Stomach (tissue), 9 donors: ENCODE data around the gene PYGO2. TPM values are rescaled to one million over a fixed set of nuclear protein-coding genes. Genes with fewer than 3 reads are reported as not detected.

ENCODE experiments used
- DNase-seq, 2 donors: peaks; one replicate each; pipeline versions ENCODE4 v3.0.0 to v3.0.0-alpha.2; 2013 to 2019
- H3K27ac ChIP-seq, 5 donors: fragments of 200-600 bp in 4 of 5; sonication (generic) in 4 of 5; one replicate each; pipeline ENCODE4 v1.5.1; 2013 to 2019; ENCODE audit warnings: mild to moderate bottlenecking in 1 of 5, moderate library complexity in 1 of 5
- H3K27me3 ChIP-seq, 3 donors: fragments of 200-600 bp; sonication (generic); one replicate each; pipeline ENCODE4 v1.5.1; 2017 to 2019; ENCODE audit warnings: mixed run types in 1 of 3
- H3K36me3 ChIP-seq, 4 donors: fragments of 200-600 bp; sonication (generic); 1 replicate in 3 of 4; 2 replicates in 1 of 4; pipeline ENCODE4 v1.5.1; 2016 to 2019
- H3K4me1 ChIP-seq, 4 donors: fragments of 200-600 bp; sonication (generic); one replicate each; pipeline ENCODE4 v1.5.1; 2016 to 2019
- H3K4me3 ChIP-seq, 4 donors: fragments of 200-600 bp; sonication (generic) in 3 of 4; one replicate each; pipeline ENCODE4 v1.5.1; 2016 to 2019; ENCODE audit warnings: mild to moderate bottlenecking in 1 of 4
- H3K9me3 ChIP-seq, 4 donors: fragments of 200-600 bp; sonication (generic); one replicate each; pipeline ENCODE4 v1.5.1; 2016 to 2019
- EP300 ChIP-seq: sonication (generic); formaldehyde crosslinking; IDR thresholded peaks from one replicate; pipeline ENCODE4 v1.6.1; 2017; ENCODE audit warnings: antibody characterized with exemption
- POLR2A ChIP-seq, 4 donors: fragments of 450-650 bp; IDR thresholded peaks; one replicate each; pipeline ENCODE4 v1.6.1; 2016; ENCODE audit warnings: antibody characterized with exemption in 4 of 4, control low read depth in 2 of 4, mild to moderate bottlenecking in 1 of 4, moderate library complexity in 1 of 4
- POLR2AphosphoS5 ChIP-seq, 3 donors: sonication (generic); formaldehyde crosslinking; IDR thresholded peaks; one replicate each; pipeline ENCODE4 v1.6.1; 2016; ENCODE audit warnings: antibody characterized with exemption in 3 of 3
- WGBS, 5 donors: extraction: QIAGEN DNeasy Blood & Tissue Kit in 3 of 5; methylation state at CpG; one replicate each; pipeline versions ENCODE4 v1.1.5 to v1.1.7; 2013 to 2018; 5-methylcytosine and 5-hydroxymethylcytosine counted together
- intact Hi-C: fragments of 100-400 bp; cut with DNase I; formaldehyde crosslinking; loops from one replicate; pipeline ENCODE4 v1.15.1; 2023; ENCODE audit warnings: low total_unique reads
- polyA plus RNA-seq, 3 donors: library from polyadenylated mRNA; stranded (reverse); fragments of 200-250 nt; gene quantifications; one replicate each; pipeline ENCODE4 v1.2.3, GENCODE V29; 2013
- total RNA-seq, 5 donors: library from RNA; depleted of rRNA; stranded (reverse); fragments of >200 nt; gene quantifications; one replicate each; pipeline versions ENCODE4 v1.1.0 to v1.2.3, GENCODE V29; 2014 to 2016
- TF ChIP-seq, protein P1 (sequence below), 7 experiments: fragments of 450-650 bp in 4 of 7; fragments of 200-600 bp in 3 of 7; sonication (generic) in 3 of 7; IDR thresholded peaks; one replicate each; pipeline ENCODE4 v1.5.1; 2016 to 2019; ENCODE audit warnings: antibody characterized with exemption in 7 of 7, control low read depth in 2 of 7, mild to moderate bottlenecking in 1 of 7
- donor health status: healthy with polysubstance abuse.
- donor health status: Bipolar disorder and iron deficiency.
- donor health status: healthy.

PYGO2 gene
- total and polyA plus RNA-seq, 8 donors, result 8.1 to 75.3 (median 19.7) TPM

DNA sequence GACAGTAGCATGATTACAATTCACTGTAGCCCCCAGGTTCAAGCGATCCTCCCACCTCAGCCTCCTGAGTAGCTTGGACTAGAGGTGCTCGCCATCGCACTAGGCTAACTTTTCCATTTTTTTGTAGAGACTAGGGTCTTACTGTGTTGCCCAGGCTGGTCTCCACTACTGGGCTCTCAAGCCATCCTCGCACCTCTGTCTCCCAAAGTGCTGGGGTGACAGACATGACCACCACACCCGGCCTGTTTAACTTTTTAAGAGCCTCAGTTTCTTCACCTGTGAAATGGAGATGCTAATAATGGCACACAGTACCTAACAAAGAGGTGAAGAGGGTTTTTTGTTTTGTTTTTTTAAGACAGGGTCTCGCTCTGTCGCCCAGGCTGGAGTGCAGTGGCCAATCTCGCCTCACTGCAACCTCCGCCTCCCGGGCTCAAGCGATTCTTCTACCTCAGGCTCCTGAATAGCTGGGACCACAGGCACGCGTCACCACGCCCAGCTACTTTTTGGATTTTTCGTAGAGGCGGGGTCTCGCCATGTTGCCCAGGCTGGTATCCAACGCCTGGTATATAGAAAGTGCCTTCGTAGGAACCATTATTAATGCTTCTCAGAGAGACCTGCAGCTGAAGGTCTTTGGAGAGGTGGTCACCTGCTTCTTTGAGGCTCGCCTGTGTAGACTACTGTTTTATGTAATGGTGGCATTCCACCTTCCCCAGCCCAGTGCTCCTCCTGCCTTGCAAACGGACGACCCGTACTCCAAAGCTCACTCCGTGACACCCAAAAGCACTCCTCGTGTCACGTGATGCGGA lies 25.6 kb downstream of the PYGO2 start:
- H3K4me3 ChIP-seq, result peak overlapping the region; percentile 60 to 73 (median 62)
- peak overlapping the region; percentile 94 to 99 (median 98) for H3K27ac ChIP-seq
- DNase-seq, result peak in 1 of 2 donors; percentile 35
- no peaks in the 10 kb centered on the region for H3K27me3 ChIP-seq
- H3K4me1 ChIP-seq, result peaks cover 19 to 59% (median 29%) of the 10 kb centered on the region in 4 donors
- WGBS, 5 donors, result 28 to 33% (median 31%) methylated on average over 22 to 27 of the region's 27 CpGs
- H3K9me3 ChIP-seq, result no peaks in the 10 kb centered on the region
- H3K36me3 ChIP-seq, result peaks cover 0 to 13% (median 3%) of the 10 kb centered on the region in 4 donors
- TF ChIP-seq POLR2A (IDR thresholded peaks at IDR 0.05), result no peak
- TF ChIP-seq POLR2AphosphoS5 (IDR thresholded peaks at IDR 0.05), result no peak
- TF ChIP-seq EP300, result no peak
- TF ChIP-seq, protein P1, sequence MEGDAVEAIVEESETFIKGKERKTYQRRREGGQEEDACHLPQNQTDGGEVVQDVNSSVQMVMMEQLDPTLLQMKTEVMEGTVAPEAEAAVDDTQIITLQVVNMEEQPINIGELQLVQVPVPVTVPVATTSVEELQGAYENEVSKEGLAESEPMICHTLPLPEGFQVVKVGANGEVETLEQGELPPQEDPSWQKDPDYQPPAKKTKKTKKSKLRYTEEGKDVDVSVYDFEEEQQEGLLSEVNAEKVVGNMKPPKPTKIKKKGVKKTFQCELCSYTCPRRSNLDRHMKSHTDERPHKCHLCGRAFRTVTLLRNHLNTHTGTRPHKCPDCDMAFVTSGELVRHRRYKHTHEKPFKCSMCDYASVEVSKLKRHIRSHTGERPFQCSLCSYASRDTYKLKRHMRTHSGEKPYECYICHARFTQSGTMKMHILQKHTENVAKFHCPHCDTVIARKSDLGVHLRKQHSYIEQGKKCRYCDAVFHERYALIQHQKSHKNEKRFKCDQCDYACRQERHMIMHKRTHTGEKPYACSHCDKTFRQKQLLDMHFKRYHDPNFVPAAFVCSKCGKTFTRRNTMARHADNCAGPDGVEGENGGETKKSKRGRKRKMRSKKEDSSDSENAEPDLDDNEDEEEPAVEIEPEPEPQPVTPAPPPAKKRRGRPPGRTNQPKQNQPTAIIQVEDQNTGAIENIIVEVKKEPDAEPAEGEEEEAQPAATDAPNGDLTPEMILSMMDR (IDR thresholded peaks at IDR 0.05), result no peak
- intact Hi-C loops, result no loop called here

DNA sequence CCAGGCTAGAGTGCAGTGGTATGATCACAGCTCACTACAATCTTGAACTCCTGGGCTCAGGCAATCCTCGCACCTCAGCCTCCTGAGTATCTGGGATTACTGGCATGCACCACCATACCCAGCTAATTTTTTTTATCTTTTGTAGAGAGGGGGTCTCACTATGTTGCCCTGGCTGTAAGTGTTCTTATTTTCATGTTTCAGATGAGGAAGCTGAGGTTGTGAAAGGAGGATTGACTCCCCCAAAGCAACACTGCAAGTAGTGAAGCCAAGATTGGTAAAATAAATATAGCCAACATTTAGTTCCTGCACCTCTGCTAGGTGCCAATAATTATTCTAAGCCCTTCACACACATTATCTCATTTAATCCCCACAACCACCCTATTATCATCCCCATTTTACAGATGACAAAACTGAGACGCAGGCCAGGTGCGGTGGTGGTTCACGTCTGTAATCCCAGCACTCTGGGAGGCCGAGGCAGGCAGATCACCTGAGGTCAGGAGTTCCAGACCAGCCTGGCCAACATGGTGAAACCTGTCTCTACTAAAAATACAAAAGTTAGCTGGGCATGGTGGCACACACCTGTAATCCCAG lies 27.1 kb downstream of the PYGO2 start:
- DNase-seq, result no peak
- intact Hi-C loops, result no loop called here
- peaks cover 19 to 44% (median 23%) of the 10 kb centered on the region in 4 donors for H3K4me1 ChIP-seq
- H3K36me3 ChIP-seq, result peaks cover 5 to 28% (median 14%) of the 10 kb centered on the region in 4 donors
- no peaks in the 10 kb centered on the region for H3K9me3 ChIP-seq
- TF ChIP-seq EP300 (no peak), POLR2AphosphoS5 (IDR thresholded peaks at IDR 0.05) (no peak), POLR2A (IDR thresholded peaks at IDR 0.05) (no peak)
- TF ChIP-seq, protein P1 (IDR thresholded peaks at IDR 0.05), result no peak
- H3K27ac ChIP-seq, result no peak overlapping the region
- 96 to 98% (median 97%) methylated on average over 5 of the region's 5 CpGs for WGBS, 5 donors
- H3K27me3 ChIP-seq, result no peaks in the 10 kb centered on the region
- H3K4me3 ChIP-seq, result no peak overlapping the region

GRCh38 chr1:154931940-154932487 lies 29.6 kb downstream of the PYGO2 start:
- peak; percentile 92 for DNase-seq
- TF ChIP-seq, protein P1 (IDR thresholded peaks at IDR 0.05), result no peak
- peak in 2 of 3 donors; percentile 69 to 79 for TF ChIP-seq POLR2AphosphoS5 (IDR thresholded peaks at IDR 0.05)
- no peak for TF ChIP-seq EP300
- no peak for TF ChIP-seq POLR2A (IDR thresholded peaks at IDR 0.05)
- no peaks in the 10 kb centered on the region for H3K27me3 ChIP-seq
- peaks cover 9 to 29% (median 15%) of the 10 kb centered on the region in 4 donors for H3K4me1 ChIP-seq
- H3K9me3 ChIP-seq, result no peaks in the 10 kb centered on the region
- H3K27ac ChIP-seq, result peak overlapping the region; percentile 71 to 84 (median 75)
- no peak overlapping the region for H3K4me3 ChIP-seq
- 32 to 63% (median 50%) methylated on average over 9 to 11 of the region's 11 CpGs for WGBS, 5 donors
- intact Hi-C loops, result no loop called here
- H3K36me3 ChIP-seq, result peaks cover 13 to 50% (median 35%) of the 10 kb centered on the region in 4 donors

DNA sequence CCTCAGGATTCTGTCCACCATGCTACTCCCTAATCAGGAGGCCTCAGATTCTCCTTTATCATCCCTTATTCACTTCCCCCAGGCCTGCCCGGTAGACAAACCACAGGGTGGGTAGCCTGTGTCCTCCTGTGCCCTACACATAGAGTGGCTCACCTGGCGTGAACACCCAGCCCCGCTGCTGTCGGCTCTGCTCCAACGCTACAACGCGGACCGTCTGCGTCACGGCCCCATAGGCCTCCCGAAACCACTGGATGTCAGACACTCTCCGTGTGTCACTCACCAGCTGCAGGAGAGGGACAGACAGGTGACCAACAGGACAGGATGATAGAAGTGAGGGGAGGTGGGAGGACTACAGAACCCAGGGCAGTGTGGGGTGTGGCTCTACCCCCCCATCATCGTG lies 35.4 kb downstream of the PYGO2 start:
- intact Hi-C loops, result no loop called here
- H3K36me3 ChIP-seq, result peaks cover 42 to 95% (median 89%) of the 10 kb centered on the region in 4 donors
- no peak overlapping the region for H3K27ac ChIP-seq
- DNase-seq, result no peak
- H3K4me3 ChIP-seq, result no peak overlapping the region
- H3K9me3 ChIP-seq, result no peaks in the 10 kb centered on the region
- no peaks in the 10 kb centered on the region for H3K4me1 ChIP-seq
- WGBS, 5 donors, result 90 to 98% (median 93%) methylated on average over 7 to 13 of the region's 13 CpGs
- TF ChIP-seq EP300 (no peak), POLR2A (IDR thresholded peaks at IDR 0.05) (no peak), POLR2AphosphoS5 (IDR thresholded peaks at IDR 0.05) (no peak)
- TF ChIP-seq, protein P1 (IDR thresholded peaks at IDR 0.05), result no peak
- no peaks in the 10 kb centered on the region for H3K27me3 ChIP-seq
